Osteocyte (in vitro differentiated cells): ENCODE data around the gene ZNF273. TPM values are rescaled to one million over a fixed set of nuclear protein-coding genes. Genes with fewer than 3 reads are reported as not detected.
"Not testable (repeated sequence)": the region's sequence is repeated elsewhere in the genome, so short reads cannot be mapped to it uniquely, and the experiment has no call there.

Source experiments
- DNase-seq: peaks from one replicate; pipeline ENCODE4 v3.0.0; 2021; ENCODE audit warnings: mixed read lengths; ENCODE audit not compliant: unreplicated experiment; ENCODE audit errors: extremely low spot score
- H3K27ac Mint-ChIP-seq: one replicate; pipeline ENCODE4 v1.8.0; 2021; ENCODE audit warnings: mild to moderate bottlenecking, mixed read lengths; ENCODE audit not compliant: unreplicated experiment
- H3K27me3 Mint-ChIP-seq: one replicate; pipeline ENCODE4 v1.8.0; 2021; ENCODE audit warnings: mixed read lengths; ENCODE audit not compliant: unreplicated experiment
- H3K36me3 Mint-ChIP-seq: one replicate; pipeline ENCODE4 v1.8.0; 2021; ENCODE audit warnings: mixed read lengths; ENCODE audit not compliant: unreplicated experiment
- H3K4me1 Mint-ChIP-seq: one replicate; pipeline ENCODE4 v1.8.0; 2021; ENCODE audit warnings: mixed read lengths; ENCODE audit not compliant: unreplicated experiment
- H3K4me3 Mint-ChIP-seq: one replicate; pipeline ENCODE4 v1.8.0; 2021; ENCODE audit warnings: mild to moderate bottlenecking, moderate library complexity, mixed read lengths; ENCODE audit not compliant: unreplicated experiment
- H3K9me3 Mint-ChIP-seq: one replicate; pipeline ENCODE4 v1.8.0; 2021; ENCODE audit warnings: mixed read lengths; ENCODE audit not compliant: unreplicated experiment
- CTCF ChIP-seq: fragments of 200-600 bp; sonication (generic); IDR thresholded peaks from 2 replicates; pipeline ENCODE4 v1.5.0; 2021; ENCODE audit warnings: antibody characterized with exemption, mild to moderate bottlenecking, moderate library complexity
- total RNA-seq: library from RNA; stranded (reverse); gene quantifications from 2 replicates; pipeline ENCODE4 v1.2.1, GENCODE V29; 2021

ZNF273 gene
- total RNA-seq, 1 donor from 2014 or later: 1.8 TPM

GRCh38 chr7:64938540-64938939 is 35.5 kb downstream of the ZNF273 start:
- Mint-ChIP-seq H3K36me3 (peaks cover 2% of the 10 kb centered on the region), H3K27ac (no peak overlapping the region), H3K4me3 (no peak overlapping the region), H3K9me3 (peaks cover 14% of the 10 kb centered on the region), H3K27me3 (no peaks in the 10 kb centered on the region), H3K4me1 (no peaks in the 10 kb centered on the region)
- no peak for DNase-seq
- TF ChIP-seq CTCF: no peak

- DNase-seq, H3K27ac Mint-ChIP-seq, H3K36me3 Mint-ChIP-seq, H3K27me3 Mint-ChIP-seq, H3K4me1 Mint-ChIP-seq, H3K4me3 Mint-ChIP-seq: not testable (repeated sequence)
- H3K9me3 Mint-ChIP-seq: peaks cover 11% of the 10 kb centered on the region
These were observed 36.9 kb downstream of the ZNF273 start for GRCh38 chr7:64940021-64940420.

- DNase-seq, H3K4me3 Mint-ChIP-seq, H3K4me1 Mint-ChIP-seq, H3K9me3 Mint-ChIP-seq, H3K36me3 Mint-ChIP-seq, H3K27ac Mint-ChIP-seq: not testable (repeated sequence)
- H3K27me3 Mint-ChIP-seq: peaks cover 38% of the 10 kb centered on the region
These were observed 41.8 kb downstream of the ZNF273 start for GRCh38 chr7:64944667-64945502.

- Mint-ChIP-seq H3K27me3 (peaks cover 40% of the 10 kb centered on the region), H3K4me3 (no peak overlapping the region), H3K36me3 (no peaks in the 10 kb centered on the region), H3K27ac (no peak overlapping the region), H3K9me3 (no peaks in the 10 kb centered on the region), H3K4me1 (peaks cover 4% of the 10 kb centered on the region)
- DNase-seq: no peak
- no peak for TF ChIP-seq CTCF
These were observed 42.6 kb downstream of the ZNF273 start for GRCh38 chr7:64945503-64946175.

- Mint-ChIP-seq H3K4me1 (peaks cover 7% of the 10 kb centered on the region), H3K9me3 (no peaks in the 10 kb centered on the region), H3K27ac (no peak overlapping the region), H3K36me3 (no peaks in the 10 kb centered on the region), H3K4me3 (no peak overlapping the region), H3K27me3 (peaks cover 40% of the 10 kb centered on the region)
- TF ChIP-seq CTCF: no peak
- DNase-seq: no peak
These were observed 43.7 kb downstream of the ZNF273 start for GRCh38 chr7:64946772-64947171.
